Measurements from ENCODE around the gene SLC6A2.

GRCh38 chr16:55682086-55682485 is 26.3 kb downstream of the SLC6A2 start:
- TF ChIP-seq, protein P1, sequence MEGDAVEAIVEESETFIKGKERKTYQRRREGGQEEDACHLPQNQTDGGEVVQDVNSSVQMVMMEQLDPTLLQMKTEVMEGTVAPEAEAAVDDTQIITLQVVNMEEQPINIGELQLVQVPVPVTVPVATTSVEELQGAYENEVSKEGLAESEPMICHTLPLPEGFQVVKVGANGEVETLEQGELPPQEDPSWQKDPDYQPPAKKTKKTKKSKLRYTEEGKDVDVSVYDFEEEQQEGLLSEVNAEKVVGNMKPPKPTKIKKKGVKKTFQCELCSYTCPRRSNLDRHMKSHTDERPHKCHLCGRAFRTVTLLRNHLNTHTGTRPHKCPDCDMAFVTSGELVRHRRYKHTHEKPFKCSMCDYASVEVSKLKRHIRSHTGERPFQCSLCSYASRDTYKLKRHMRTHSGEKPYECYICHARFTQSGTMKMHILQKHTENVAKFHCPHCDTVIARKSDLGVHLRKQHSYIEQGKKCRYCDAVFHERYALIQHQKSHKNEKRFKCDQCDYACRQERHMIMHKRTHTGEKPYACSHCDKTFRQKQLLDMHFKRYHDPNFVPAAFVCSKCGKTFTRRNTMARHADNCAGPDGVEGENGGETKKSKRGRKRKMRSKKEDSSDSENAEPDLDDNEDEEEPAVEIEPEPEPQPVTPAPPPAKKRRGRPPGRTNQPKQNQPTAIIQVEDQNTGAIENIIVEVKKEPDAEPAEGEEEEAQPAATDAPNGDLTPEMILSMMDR (conservative IDR thresholded peaks at IDR 0.05; ENCODE audit: low read length): no peak
- no peak for TF ChIP-seq EZH2phosphoT487 (IDR thresholded peaks at IDR 0.05; ENCODE audit: borderline replicate concordance, low read depth, low read length)
